ENCODE results near the gene GALNT11.
A peak's percentile ranks its signal among the peaks of the same experiment; 100 is the strongest.

Gene GALNT11

DNA sequence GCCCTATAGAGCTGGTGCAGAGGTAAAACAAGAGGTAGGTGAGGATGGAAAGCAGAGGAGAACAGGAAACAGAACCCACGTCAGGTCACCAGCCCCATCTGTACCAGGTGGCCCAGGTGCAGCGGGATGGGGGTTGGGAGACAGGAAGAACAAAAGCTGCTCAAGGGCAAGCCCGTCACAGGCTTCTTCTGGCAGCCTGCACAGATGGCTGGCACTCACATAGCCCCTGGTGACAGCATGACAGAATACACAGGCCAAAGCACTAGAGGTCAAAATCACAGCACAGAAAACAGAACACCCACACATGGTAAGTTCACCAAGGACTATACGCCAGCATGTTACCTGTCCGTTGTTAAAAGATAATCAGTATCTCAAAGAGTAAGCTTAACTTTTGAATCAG, 126.8 kb downstream of the GALNT11 start:
- Histone ChIP-seq H3K27ac (no peak overlapping the region), H3K36me3 (peaks cover 100% of the 10 kb centered on the region), H3K27me3 (no peaks in the 10 kb centered on the region), H3K9me3 (no peaks in the 10 kb centered on the region), H3K4me1 (ENCODE audit: control insufficient read depth in 1 of 2, insufficient read depth in 1 of 2, low read depth in 1 of 2, low read length in 1 of 2) (no peaks in the 10 kb centered on the region), H3K4me3 (ENCODE audit: low read depth in 1 of 2, low read length in 1 of 2) (no peak overlapping the region)
- TF ChIP-seq CTCF (IDR thresholded peaks at IDR 0.05): no peak

GRCh38 chr7:152158801-152159587, 133.5 kb downstream of the GALNT11 start:
- peaks cover 96% of the 10 kb centered on the region for H3K36me3 ChIP-seq
- TF ChIP-seq CTCF (IDR thresholded peaks at IDR 0.05): no peak
- H3K9me3 ChIP-seq: no peaks in the 10 kb centered on the region
- H3K4me1 ChIP-seq (ENCODE audit: control insufficient read depth in 1 of 2, insufficient read depth in 1 of 2, low read depth in 1 of 2, low read length in 1 of 2): no peaks in the 10 kb centered on the region
- peak overlapping the region; percentile 26 for H3K27ac ChIP-seq
- H3K27me3 ChIP-seq: no peaks in the 10 kb centered on the region
- no peak overlapping the region for H3K4me3 ChIP-seq (ENCODE audit: low read depth in 1 of 2, low read length in 1 of 2)

DNA sequence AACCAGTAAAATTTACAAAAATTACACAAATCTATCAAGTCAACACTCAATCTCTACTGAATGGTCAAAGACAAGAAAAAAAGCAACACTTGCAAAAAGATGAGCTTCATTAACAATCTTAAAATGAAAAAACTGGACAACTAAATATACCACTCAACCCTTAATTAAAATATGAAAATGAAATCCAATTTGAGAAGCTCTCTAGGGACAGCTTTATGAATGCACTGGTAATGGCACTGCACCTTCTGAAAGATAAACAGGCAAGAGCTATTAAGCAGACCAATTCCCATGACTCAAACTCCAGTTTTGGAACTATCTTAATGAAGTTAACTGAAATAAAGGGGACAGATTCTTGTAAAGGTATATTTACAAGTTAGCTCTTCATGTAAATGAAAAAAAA, 135.7 kb downstream of the GALNT11 start:
- Histone ChIP-seq H3K27ac (no peak overlapping the region), H3K4me3 (ENCODE audit: low read depth in 1 of 2, low read length in 1 of 2) (no peak overlapping the region), H3K27me3 (no peaks in the 10 kb centered on the region), H3K4me1 (ENCODE audit: control insufficient read depth in 1 of 2, insufficient read depth in 1 of 2, low read depth in 1 of 2, low read length in 1 of 2) (no peaks in the 10 kb centered on the region), H3K9me3 (no peaks in the 10 kb centered on the region), H3K36me3 (peaks cover 94% of the 10 kb centered on the region)
- no peak for TF ChIP-seq CTCF (IDR thresholded peaks at IDR 0.05)

GRCh38 chr7:152162287-152162686, 136.8 kb downstream of the GALNT11 start:
- Histone ChIP-seq H3K4me1 (ENCODE audit: control insufficient read depth in 1 of 2, insufficient read depth in 1 of 2, low read depth in 1 of 2, low read length in 1 of 2) (no peaks in the 10 kb centered on the region), H3K9me3 (no peaks in the 10 kb centered on the region), H3K4me3 (ENCODE audit: low read depth in 1 of 2, low read length in 1 of 2) (no peak overlapping the region), H3K27me3 (no peaks in the 10 kb centered on the region), H3K36me3 (peaks cover 94% of the 10 kb centered on the region), H3K27ac (no peak overlapping the region)
- no peak for TF ChIP-seq CTCF (IDR thresholded peaks at IDR 0.05)

All from neutrophil (primary cell).